Measurements from ENCODE around the gene RNF208.
A peak's percentile ranks its signal among the peaks of the same experiment; 100 is the strongest.

Gene RNF208

DNA sequence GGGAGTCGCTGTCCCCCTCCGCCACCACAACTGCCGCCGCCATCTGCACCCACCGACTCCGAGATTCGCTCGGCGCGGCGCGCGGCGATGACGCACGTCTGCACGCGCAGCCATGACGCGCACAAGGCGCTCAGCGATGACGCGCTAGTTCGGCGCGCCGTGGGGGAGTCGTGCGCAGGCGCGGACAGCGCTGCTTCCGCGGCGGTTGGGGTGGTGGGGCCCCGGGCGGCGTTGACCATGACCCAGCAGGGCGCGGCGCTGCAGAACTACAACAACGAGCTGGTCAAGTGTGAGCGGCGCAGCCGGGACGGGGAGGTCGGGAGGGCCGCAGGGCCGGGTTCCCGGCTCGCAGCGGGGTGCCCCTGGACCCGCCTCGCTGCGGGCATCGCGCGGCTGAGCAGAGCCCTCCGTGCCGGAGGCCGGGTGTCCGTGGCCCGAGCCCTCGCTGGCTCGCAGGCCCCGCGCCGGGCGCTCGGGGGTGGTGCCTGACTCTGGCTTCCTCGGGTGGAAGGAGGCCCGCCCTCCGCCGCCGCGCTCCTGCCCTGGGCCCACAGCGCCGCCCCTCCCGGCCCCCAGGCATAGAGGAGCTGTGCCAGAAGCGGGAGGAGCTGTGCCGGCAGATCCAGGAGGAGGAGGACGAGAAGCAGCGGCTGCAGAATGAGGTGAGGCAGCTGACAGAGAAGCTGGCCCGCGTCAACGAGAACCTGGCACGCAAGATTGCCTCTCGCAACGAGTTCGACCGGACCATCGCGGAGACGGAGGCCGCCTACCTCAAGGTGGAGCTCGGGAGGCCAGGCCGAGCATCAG is 33.3 kb downstream of the RNF208 start, which contains the start of the genes ANAPC2 and SSNA1:
ANAPC2 (minus strand) TSS at position 71 of the 807 bp plus-strand sequence; CDS start at position 43, 28 bp downstream.
SSNA1 (plus strand) TSS at position 187 of the 807 bp plus-strand sequence; CDS start at position 238, 51 bp downstream.
- TF ChIP-seq, protein P1, sequence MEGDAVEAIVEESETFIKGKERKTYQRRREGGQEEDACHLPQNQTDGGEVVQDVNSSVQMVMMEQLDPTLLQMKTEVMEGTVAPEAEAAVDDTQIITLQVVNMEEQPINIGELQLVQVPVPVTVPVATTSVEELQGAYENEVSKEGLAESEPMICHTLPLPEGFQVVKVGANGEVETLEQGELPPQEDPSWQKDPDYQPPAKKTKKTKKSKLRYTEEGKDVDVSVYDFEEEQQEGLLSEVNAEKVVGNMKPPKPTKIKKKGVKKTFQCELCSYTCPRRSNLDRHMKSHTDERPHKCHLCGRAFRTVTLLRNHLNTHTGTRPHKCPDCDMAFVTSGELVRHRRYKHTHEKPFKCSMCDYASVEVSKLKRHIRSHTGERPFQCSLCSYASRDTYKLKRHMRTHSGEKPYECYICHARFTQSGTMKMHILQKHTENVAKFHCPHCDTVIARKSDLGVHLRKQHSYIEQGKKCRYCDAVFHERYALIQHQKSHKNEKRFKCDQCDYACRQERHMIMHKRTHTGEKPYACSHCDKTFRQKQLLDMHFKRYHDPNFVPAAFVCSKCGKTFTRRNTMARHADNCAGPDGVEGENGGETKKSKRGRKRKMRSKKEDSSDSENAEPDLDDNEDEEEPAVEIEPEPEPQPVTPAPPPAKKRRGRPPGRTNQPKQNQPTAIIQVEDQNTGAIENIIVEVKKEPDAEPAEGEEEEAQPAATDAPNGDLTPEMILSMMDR (IDR thresholded peaks at IDR 0.05; ENCODE audit: low read depth, low read length): peak; percentile 47
- peak; percentile 78 for DNase-seq (ENCODE audit: extremely low read depth, low read depth)

DNA sequence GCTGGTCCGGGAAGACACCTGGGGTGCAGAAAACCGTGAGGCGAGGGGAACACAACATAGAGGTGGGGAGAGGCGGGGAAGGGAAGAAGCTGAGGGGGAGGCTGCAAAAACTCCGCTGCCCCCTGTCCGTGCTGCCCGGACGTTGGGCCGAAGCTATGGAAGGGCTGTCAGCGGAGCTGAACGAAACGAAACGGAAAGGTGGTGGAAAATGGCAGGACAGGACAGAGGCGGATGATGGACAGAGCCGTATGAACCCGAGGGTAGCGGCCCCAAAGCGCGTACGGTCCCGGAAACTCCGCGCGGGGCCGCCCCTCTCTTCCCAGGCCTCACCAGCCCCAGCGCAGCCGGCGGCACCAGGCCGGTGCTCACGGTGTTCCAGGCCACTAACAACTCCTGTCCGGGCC is 34.0 kb downstream of the RNF208 start:
- TF ChIP-seq, protein P1 (IDR thresholded peaks at IDR 0.05; ENCODE audit: low read depth, low read length): no peak

DNA sequence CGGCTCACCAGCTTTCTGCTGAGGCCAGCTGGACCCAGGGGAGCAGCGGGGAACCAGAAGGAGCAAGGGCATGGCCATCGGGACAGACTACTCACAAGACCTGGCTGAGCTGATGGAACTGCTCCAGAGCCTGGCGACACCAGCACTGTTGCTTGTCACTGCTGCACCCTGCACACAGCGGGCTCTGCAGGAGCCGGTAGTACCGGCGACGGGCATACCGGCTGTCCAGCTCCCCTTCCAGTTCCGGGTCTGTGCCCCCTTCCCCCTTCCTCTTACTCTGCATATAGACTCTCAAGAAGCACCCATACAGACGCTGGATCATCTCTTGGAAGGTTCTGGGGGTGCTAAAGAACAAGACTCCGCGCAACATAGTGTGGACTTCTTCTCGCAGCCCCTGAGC is 34.7 kb downstream of the RNF208 start:
- TF ChIP-seq, protein P1 (IDR thresholded peaks at IDR 0.05; ENCODE audit: low read depth, low read length): no peak
- DNase-seq (ENCODE audit: extremely low read depth, low read depth): no peak

More for the DNA sequence above, 34.0 kb downstream of the RNF208 start:
- DNase-seq (ENCODE audit: extremely low read depth, low read depth): no peak

DNA sequence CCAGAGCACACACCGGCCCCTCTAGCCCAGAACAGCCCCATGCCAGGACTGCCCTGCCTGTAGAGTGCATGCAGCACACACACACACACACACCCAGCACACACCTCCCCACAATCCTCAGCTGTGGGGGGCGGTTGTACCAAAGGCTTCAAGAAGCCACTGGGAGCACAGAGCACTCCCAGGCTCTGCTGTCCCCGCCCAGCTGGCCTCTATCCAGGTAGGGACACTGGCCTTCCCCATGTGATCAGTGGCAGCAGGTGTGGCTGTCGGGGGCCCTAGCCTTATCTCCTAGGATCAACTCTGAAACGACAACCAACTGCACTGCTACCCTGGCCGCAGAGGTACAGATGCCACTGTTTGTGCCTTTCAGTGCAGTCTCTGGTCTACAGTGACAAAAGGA is 35.7 kb downstream of the RNF208 start:
- DNase-seq (ENCODE audit: extremely low read depth, low read depth): no peak
- TF ChIP-seq, protein P1 (IDR thresholded peaks at IDR 0.05; ENCODE audit: low read depth, low read length): no peak

DNA sequence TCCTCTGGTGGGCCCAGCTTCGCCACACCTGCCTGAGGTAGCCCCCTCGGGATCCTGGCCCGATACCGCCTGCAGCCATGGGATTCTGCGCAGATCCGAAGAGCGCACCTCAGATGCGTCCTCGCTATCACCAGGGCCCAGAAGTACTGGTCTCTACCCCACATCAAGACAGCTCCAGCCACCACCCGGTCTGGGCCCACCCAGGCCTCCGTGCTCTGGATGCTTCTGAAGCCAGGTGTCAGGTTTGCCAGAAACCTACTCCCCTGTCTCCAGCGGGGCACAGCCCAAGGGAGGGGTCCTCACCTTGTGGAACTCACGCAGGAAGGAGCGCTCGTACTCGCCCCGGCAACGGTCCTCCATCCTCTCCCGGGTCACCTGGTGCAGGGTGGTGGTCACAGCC is 36.1 kb downstream of the RNF208 start:
- TF ChIP-seq, protein P1 (IDR thresholded peaks at IDR 0.05; ENCODE audit: low read depth, low read length): no peak
- no peak for DNase-seq (ENCODE audit: extremely low read depth, low read depth)

DNA sequence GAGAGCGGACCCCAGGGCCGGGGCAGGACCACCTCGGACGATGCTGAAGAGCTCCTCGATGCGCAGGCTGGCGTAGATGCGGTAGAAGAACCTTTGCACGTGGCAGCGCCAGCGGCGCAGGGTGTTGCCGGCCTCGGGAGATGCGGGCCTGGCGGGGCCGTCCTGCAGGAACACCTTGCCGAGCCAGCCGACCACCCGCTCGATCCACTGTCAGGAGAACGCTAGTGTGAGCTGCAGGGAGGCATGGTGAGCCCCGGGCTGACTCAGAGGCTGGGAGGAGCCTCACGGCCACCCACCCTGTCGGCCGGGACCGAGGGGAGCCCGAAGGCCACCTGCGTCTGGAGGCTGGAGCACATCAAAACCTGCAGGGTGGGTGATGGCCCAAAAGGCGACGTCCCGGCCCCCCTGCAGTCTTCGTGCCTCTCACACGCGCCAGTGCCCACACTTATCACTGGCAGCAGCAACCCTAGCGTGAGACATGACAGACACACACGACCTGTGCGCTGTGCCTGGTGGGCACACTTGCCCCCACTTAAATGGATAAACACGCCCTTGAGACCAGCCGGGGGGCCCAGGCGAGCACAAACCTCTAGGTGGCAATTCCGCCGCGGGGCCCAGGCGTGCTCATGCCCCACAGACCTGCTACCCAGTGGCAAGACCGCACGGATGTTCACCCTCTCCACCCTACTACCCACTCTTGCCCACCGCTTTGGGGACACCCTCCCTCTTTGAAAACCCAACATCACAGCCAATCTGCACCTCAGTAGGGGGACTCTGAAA is 37.0 kb downstream of the RNF208 start:
- TF ChIP-seq, protein P1 (IDR thresholded peaks at IDR 0.05; ENCODE audit: low read depth, low read length): no peak
- no peak for DNase-seq (ENCODE audit: extremely low read depth, low read depth)
